GM23248 (cell line): ENCODE measurements around the gene ANKRD39.

ENCODE experiments used
- EZH2 ChIP-seq: fragments of 200-600 bp; sonication (generic); IDR thresholded peaks from 2 replicates; pipeline ENCODE4 v1.6.1; 2018; ENCODE audit warnings: antibody characterized with exemption, mild to moderate bottlenecking; ENCODE audit not compliant: insufficient read depth, poor library complexity, severe bottlenecking
- EZH2phosphoT487 ChIP-seq: fragments of 200-600 bp; sonication (generic); IDR thresholded peaks from 2 replicates; pipeline ENCODE4 v1.6.1; 2018; ENCODE audit warnings: antibody characterized with exemption, moderate library complexity, mild to moderate bottlenecking, low read depth; ENCODE audit not compliant: insufficient read depth

DNA sequence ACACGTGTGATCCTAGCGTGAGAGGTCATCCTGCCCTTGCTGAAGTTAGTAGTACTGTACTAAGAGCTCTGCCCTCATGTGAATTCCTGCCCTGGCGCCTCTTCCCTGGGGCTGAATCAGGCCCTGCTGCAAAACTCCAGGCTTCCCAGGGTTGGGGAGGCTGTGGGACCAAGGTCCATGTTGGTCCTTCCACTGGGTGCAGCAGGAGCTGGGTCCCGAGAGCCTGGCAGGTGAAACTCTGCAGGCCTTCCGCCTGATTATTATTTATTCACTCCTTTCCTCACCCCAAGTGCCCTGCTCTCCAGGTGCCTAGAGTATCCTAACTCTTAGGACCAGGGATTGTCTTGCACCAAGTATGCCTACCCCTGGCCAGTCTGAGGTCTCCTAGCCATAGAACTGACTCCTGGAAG, 47.0 kb downstream of the ANKRD39 start:
- TF ChIP-seq EZH2phosphoT487 = no peak
- TF ChIP-seq EZH2 = no peak
